ENCODE measurements around the gene PROX1. TPM values are rescaled to one million over a fixed set of nuclear protein-coding genes. Genes with fewer than 3 reads are reported as not detected.

The PROX1 gene
- total RNA-seq, 2 experiments from 2014 or later, result 0.02 to 0.15 TPM

DNA sequence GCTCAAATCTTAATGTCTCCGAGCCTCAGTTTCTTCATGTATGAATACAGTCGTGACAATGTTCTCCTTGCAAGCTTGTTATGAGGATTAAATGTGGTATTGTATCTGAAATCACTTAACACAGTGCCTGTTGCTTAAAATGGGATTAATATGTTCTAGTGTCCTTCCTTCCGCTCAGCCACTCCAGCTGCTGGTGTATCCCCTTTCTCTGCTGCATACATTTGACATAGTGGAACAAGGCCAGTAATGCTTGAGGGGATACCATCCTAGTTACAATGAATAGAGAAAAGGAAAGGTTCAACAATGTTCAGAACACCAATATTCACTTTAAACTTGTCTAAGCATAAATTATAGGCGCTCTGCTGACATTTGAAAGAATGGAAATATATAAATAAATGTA, 64.0 kb downstream of the PROX1 start:
- Mint-ChIP-seq H3K27me3 (no peaks in the 10 kb centered on the region), H3K27ac (no peak overlapping the region), H3K4me3 (no peak overlapping the region), H3K4me1 (no peaks in the 10 kb centered on the region), H3K9me3 (peaks cover 3% of the 10 kb centered on the region), H3K36me3 (ENCODE audit: low read depth) (no peaks in the 10 kb centered on the region)
- ChIA-PET POLR2A (no interaction called here), CTCF (no interaction called here)
- DNase-seq, result no peak

DNA sequence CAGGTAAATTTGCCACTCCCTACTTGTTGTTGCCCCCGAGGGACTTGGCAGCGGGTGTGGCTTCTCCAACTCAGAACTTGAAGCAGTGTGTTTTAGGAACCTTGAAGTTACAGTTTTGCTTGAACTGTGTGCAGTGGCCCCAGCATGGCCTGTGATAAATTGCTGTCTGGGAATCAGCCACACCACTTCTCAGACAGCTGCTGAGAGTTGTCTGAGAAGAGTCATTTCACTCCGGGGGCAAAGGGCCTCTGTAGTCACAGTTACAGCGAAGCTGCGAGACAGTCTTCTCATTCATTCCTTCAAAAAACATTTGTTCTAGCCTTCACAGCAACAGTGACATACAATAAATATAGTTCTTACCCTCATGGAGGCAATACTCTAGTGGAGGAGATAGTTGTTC, 70.3 kb downstream of the PROX1 start:
- ChIA-PET CTCF (no interaction called here), POLR2A (no interaction called here)
- DNase-seq, result no peak
- Mint-ChIP-seq H3K27me3 (no peaks in the 10 kb centered on the region), H3K4me3 (no peak overlapping the region), H3K27ac (no peak overlapping the region), H3K4me1 (no peaks in the 10 kb centered on the region), H3K9me3 (no peaks in the 10 kb centered on the region), H3K36me3 (ENCODE audit: low read depth) (no peaks in the 10 kb centered on the region)

DNA sequence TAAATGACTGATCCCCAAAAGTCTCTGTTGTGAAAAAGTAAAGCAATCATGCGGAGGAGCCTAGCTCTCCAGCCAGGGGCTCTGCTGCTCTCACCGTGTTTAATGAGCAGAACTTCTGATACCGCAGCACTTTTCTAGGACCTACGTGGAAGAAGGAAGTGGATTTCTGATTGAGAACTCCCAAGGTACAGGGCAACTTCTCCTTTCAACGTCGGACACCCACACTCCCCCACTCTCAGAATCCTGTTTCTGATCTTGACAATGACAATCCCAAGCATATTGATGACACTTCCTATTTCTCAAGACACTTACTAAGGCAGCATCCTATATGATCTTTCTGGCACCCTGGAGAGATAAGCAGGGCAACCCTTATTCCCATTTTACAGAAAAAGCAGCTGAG, 78.4 kb downstream of the PROX1 start:
- no peak for DNase-seq
- no peak overlapping the region for H3K4me3 Mint-ChIP-seq
- ChIA-PET CTCF (interaction anchor here (0.6 kb wide), 1 partner anchor 40 kb away, joined by 3 read pairs; no protein-coding TSS in a partner anchor), POLR2A (no interaction called here)
- no peaks in the 10 kb centered on the region for H3K4me1 Mint-ChIP-seq
- no peaks in the 10 kb centered on the region for H3K27me3 Mint-ChIP-seq
- no peaks in the 10 kb centered on the region for H3K36me3 Mint-ChIP-seq (ENCODE audit: low read depth)
- H3K27ac Mint-ChIP-seq, result no peak overlapping the region
- H3K9me3 Mint-ChIP-seq, result no peaks in the 10 kb centered on the region

DNA sequence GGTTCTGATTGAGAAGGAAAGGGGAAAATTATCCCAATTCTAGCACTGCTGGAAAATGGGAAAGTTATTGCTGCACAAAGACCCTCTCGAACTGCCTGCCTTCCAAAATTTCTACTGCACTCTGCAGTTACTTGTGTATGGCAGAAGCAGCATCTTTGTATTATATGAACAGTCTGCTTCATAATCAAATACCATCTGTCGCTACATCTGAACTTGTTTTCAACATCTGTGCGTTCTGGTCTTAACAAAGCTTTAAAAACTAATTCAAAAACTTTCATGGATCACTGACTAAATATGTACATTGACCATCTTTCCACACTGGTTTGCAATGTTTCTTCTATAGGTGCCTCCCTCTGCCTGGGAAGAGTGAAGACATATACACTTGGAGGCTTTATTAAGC, 79.2 kb downstream of the PROX1 start:
- no peaks in the 10 kb centered on the region for H3K4me1 Mint-ChIP-seq
- ChIA-PET CTCF (no interaction called here), POLR2A (no interaction called here)
- no peak for DNase-seq
- no peak overlapping the region for H3K4me3 Mint-ChIP-seq
- no peaks in the 10 kb centered on the region for H3K36me3 Mint-ChIP-seq (ENCODE audit: low read depth)
- H3K27me3 Mint-ChIP-seq, result no peaks in the 10 kb centered on the region
- H3K9me3 Mint-ChIP-seq, result no peaks in the 10 kb centered on the region
- H3K27ac Mint-ChIP-seq, result no peak overlapping the region

DNA sequence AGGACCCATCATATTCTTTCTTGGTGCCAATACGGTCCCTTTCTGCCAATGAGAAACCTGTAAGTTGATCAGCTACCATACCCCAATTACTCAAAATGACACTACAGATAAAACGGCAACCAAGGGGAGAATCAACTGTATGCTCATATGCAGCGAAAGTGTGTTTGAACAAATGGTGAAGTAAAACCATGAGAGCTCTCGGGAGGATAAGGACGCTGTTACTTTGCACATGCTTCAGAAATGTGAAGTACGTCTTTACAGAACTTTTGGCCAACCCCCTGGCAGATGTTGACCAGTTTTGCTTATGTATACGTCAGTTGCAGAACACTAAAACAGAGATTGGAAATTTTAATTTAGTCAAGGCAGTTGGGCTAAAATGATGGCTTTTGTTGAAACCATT, 79.6 kb downstream of the PROX1 start:
- CTCF ChIA-PET, result no interaction called here

DNA sequence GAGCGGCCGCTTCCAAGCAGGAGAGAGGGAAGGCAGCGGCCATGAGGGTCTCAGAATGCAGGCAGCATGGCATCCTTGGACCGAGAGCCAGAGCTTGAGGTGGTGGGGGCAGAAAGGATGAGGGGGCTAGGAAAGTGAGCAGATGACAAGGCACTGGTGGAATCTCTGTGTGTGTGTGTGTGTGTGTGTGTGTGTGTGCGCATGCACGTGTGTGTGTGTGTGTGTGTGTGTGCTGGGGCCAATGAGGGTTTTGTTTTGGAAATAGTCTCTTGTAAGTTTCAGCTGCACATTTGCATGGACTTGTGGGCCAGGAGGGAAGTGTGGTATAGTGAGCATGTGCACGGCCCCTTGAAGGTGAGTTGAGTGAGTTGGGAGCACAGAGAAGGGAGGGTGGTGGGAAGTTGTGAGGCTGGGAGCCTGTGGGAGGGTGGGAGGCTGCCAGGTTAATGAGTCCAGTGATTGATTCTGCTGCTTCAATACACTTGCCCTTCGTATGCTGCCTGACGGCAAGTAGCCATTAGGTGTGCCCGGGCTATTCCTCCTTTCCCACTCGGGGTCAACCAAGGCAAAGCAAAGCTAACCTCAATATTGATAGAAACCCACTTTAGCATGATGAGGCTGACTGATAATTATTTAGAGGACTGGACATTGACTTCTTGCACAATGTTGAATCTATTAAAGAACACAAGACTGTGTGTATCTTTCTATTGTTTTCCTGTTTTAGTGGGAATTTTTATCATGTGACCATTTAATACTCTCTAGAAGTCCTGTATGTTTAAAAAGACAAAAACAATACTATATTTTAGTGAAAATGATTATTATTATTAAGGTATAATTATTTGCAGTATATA, 80.3 kb downstream of the PROX1 start:
- ChIA-PET POLR2A (no interaction called here), CTCF (no interaction called here)
- H3K27ac Mint-ChIP-seq, result no peak overlapping the region
- no peak overlapping the region for H3K4me3 Mint-ChIP-seq
- no peaks in the 10 kb centered on the region for H3K9me3 Mint-ChIP-seq
- DNase-seq, result no peak
- no peaks in the 10 kb centered on the region for H3K4me1 Mint-ChIP-seq
- no peaks in the 10 kb centered on the region for H3K36me3 Mint-ChIP-seq (ENCODE audit: low read depth)
- H3K27me3 Mint-ChIP-seq, result no peaks in the 10 kb centered on the region

More for the DNA sequence above, 79.6 kb downstream of the PROX1 start:
- H3K4me1 Mint-ChIP-seq, result no peaks in the 10 kb centered on the region
- H3K36me3 Mint-ChIP-seq (ENCODE audit: low read depth), result no peaks in the 10 kb centered on the region
- POLR2A ChIA-PET, result no interaction called here
- no peak overlapping the region for H3K4me3 Mint-ChIP-seq
- no peak overlapping the region for H3K27ac Mint-ChIP-seq
- H3K9me3 Mint-ChIP-seq, result no peaks in the 10 kb centered on the region
- no peaks in the 10 kb centered on the region for H3K27me3 Mint-ChIP-seq
- DNase-seq, result no peak

DNA sequence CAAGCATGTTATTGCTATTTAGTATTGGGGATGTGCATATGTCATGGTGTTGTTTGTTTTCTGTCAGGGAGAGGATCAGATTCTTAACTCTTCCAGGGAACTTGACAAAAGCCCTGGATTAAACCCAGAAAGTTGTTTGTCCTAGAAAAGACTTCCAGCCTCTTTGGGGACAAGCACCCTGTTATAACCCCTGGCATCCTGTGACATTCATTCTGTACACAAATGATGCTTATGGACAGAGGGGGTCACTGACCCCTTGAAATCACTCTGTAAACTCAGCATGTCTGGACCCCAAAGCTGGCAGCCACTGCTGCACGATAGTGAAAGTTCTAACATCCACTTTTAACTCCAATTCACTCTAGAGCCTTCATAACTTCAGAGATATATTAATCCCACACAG, 81.2 kb downstream of the PROX1 start:
- CTCF ChIA-PET, result no interaction called here

DNA sequence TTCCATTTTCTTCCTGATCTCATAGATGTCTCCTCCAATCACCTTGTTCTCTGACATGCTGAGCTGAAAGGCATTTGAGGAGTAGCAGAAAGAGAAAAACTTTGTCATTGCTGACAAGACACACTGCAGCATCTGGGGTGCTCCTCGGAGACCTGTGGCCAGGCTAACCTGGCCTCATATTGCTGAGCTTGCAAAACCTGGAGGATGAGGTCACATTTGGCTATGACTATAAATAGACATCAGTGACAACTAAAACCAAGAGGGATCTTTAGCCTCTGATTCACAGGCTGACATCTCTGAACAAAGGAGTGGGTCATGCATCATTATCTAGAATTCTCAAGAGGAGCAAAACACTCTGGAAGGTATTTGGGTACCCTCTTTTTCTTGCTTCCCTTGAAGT, 83.7 kb downstream of the PROX1 start:
- no peaks in the 10 kb centered on the region for H3K27me3 Mint-ChIP-seq
- no peaks in the 10 kb centered on the region for H3K9me3 Mint-ChIP-seq
- ChIA-PET POLR2A (no interaction called here), CTCF (no interaction called here)
- H3K4me3 Mint-ChIP-seq, result no peak overlapping the region
- no peak for DNase-seq
- H3K27ac Mint-ChIP-seq, result no peak overlapping the region
- no peaks in the 10 kb centered on the region for H3K36me3 Mint-ChIP-seq (ENCODE audit: low read depth)
- H3K4me1 Mint-ChIP-seq, result no peaks in the 10 kb centered on the region

More for the DNA sequence above, 81.2 kb downstream of the PROX1 start:
- POLR2A ChIA-PET, result no interaction called here
- DNase-seq, result no peak
- Mint-ChIP-seq H3K27me3 (no peaks in the 10 kb centered on the region), H3K4me3 (no peak overlapping the region), H3K27ac (no peak overlapping the region), H3K36me3 (ENCODE audit: low read depth) (no peaks in the 10 kb centered on the region), H3K4me1 (no peaks in the 10 kb centered on the region), H3K9me3 (no peaks in the 10 kb centered on the region)

DNA sequence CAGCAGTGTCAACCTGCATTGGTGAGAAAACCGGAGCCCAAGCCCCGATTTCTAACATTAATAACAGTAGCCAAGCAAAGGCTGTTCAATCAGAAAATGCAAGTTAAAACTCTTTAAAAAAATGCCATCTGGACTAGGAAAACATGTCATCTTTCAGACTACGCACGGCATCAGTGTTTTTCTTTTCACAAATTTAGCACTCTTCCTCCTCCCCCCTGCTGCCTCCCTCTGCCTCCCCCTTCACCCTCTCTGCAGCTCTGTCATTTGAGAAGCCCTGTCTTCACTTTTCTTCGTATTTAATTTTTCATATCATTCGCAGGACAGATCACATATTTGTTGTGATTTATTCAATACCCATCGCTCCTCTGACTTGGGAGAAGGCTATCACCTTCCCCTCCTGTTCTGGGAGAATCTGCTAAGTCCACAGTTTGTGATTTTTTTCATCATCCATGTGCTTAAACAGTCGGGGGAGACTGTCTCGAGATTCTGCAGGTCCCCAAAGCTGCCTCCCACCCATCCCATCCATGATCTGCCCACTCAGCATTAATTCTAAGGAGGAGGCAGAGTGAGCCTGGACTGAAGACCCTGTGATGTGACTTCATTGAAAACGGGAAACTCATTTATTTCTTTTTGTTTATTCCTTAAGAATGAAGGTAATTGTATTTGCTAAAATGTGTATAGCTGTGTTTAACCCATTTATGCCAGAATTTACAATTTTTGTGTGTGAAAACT, 84.8 kb downstream of the PROX1 start:
- DNase-seq, result no peak
- Mint-ChIP-seq H3K36me3 (ENCODE audit: low read depth) (no peaks in the 10 kb centered on the region), H3K4me3 (no peak overlapping the region), H3K4me1 (no peaks in the 10 kb centered on the region), H3K9me3 (no peaks in the 10 kb centered on the region), H3K27ac (no peak overlapping the region), H3K27me3 (no peaks in the 10 kb centered on the region)
- POLR2A ChIA-PET, result no interaction called here
- CTCF ChIA-PET, result no interaction called here

DNA sequence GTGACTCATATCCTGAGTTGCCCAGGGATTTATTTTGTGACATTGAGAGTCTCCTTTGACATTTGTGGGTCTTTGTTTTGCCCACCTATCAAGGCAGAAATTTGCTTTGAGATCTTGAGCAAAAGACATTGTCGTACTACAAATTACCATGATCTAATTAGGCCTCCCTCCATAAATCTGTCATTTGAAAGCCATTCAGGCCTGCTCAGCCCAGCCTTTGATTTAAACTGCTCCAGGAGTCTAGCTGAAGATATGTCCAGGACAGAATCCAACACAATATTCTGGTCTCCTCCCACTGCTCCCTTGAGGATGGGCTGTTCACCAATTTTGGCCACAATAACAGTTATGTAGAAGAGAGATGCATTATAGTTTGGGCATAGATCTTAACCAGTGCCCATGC, 86.7 kb downstream of the PROX1 start:
- H3K27me3 Mint-ChIP-seq, result no peaks in the 10 kb centered on the region
- ChIA-PET CTCF (no interaction called here), POLR2A (no interaction called here)
- H3K36me3 Mint-ChIP-seq (ENCODE audit: low read depth), result no peaks in the 10 kb centered on the region
- no peak overlapping the region for H3K27ac Mint-ChIP-seq
- no peaks in the 10 kb centered on the region for H3K9me3 Mint-ChIP-seq
- H3K4me3 Mint-ChIP-seq, result no peak overlapping the region
- H3K4me1 Mint-ChIP-seq, result no peaks in the 10 kb centered on the region
- DNase-seq, result no peak

DNA sequence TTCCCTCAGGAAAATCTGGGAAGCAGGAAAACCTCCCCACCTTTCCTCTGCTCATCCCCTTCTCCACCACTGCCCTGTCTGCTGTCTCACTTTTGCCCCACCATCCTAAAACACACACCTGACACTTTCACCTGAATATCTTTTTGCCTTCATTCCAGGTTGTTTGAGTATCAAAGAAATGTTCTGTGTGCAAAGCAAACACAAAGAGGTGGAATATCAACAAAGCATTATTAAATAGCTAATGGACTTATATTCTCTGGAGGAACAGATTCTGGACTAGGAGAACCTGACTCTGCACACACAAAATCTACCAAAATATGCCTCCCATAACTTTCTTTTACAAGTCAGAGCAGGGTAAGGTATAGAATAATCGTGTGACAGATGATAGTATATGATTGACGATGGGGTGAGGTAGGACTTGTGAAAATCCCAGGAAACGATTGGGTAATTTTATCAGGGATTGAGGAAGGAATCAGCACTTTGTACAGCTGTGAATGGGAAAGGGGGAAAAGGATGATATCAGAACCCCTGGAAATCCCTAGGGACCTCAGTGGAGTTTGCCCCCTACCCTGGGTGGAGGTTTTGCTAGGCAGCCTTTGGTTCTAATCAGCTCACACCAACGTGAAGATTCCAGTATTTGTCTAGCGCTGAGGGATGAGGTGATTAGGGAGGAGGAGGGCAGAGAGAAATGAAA, 87.7 kb downstream of the PROX1 start:
- CTCF ChIA-PET, result no interaction called here
- H3K4me1 Mint-ChIP-seq, result no peaks in the 10 kb centered on the region
- DNase-seq, result no peak

DNA sequence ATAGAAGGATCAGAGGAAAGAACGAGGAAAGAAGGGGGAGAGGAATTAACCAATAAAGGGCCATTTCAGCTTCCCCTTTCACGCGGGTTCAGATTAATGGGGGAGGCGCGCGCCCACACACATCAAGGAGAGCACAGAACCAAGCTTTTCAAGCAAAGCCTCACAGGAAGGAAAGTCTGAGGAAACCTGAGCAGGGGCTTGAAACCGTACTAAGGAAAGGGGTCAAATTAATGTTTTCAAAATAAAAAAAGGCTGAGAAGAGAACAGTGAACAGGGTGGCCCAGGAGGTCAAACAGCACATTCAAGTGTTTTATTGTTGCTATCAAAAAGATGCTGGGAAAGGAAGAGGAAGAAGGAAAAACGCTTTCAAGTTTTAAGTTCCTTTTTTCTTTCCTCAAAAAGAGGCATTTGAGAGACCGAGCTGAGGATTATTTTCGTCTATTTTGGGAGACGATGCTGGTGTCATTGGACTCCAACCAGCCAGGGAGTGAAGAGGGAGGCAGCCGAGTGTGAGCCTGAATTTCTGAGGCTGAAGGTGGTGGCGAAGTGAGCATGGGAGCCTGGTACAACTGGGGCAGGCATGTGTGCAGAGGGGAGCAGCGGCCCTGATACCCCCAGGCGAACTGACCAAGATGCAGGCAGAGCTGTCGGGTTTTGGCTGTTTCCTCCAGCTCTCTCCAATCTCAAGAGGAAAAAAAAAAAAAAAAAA, 88.4 kb downstream of the PROX1 start:
- no peaks in the 10 kb centered on the region for H3K4me1 Mint-ChIP-seq
- ChIA-PET CTCF (no interaction called here), POLR2A (no interaction called here)
- H3K4me3 Mint-ChIP-seq, result no peak overlapping the region
- H3K36me3 Mint-ChIP-seq (ENCODE audit: low read depth), result no peaks in the 10 kb centered on the region
- no peak for DNase-seq
- H3K9me3 Mint-ChIP-seq, result no peaks in the 10 kb centered on the region
- no peak overlapping the region for H3K27ac Mint-ChIP-seq
- H3K27me3 Mint-ChIP-seq, result no peaks in the 10 kb centered on the region

More for the DNA sequence above, 87.7 kb downstream of the PROX1 start:
- Mint-ChIP-seq H3K4me3 (no peak overlapping the region), H3K9me3 (no peaks in the 10 kb centered on the region), H3K36me3 (ENCODE audit: low read depth) (no peaks in the 10 kb centered on the region), H3K27ac (no peak overlapping the region), H3K27me3 (no peaks in the 10 kb centered on the region)
- POLR2A ChIA-PET, result no interaction called here

DNA sequence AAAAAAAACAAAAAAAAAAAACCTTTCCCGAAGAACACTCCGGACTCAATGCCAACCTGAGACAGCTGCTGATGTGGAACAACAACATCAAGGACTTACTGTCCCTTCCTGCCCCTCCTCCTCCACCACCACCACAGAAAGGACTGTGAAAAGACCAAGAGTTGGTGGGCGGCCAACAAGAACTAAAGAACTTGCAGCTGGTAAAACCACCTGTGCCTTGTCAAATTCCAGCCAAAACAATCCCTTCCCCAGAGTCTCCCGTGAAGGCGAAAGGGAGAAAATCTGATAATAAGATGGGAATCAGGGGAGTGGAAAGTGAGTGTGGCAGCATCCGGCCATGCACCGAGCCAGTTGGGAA, 88.9 kb downstream of the PROX1 start:
- Mint-ChIP-seq H3K27ac (no peak overlapping the region), H3K4me3 (no peak overlapping the region), H3K4me1 (no peaks in the 10 kb centered on the region), H3K27me3 (no peaks in the 10 kb centered on the region), H3K9me3 (no peaks in the 10 kb centered on the region), H3K36me3 (ENCODE audit: low read depth) (no peaks in the 10 kb centered on the region)
- no peak for DNase-seq
- CTCF ChIA-PET, result no interaction called here
- POLR2A ChIA-PET, result no interaction called here
